ENCODE measurements around the gene ABCF1.
"Not testable (repeated sequence)": the region's sequence is repeated elsewhere in the genome, so short reads cannot be mapped to it uniquely, and the experiment has no call there.

ABCF1 gene

DNA sequence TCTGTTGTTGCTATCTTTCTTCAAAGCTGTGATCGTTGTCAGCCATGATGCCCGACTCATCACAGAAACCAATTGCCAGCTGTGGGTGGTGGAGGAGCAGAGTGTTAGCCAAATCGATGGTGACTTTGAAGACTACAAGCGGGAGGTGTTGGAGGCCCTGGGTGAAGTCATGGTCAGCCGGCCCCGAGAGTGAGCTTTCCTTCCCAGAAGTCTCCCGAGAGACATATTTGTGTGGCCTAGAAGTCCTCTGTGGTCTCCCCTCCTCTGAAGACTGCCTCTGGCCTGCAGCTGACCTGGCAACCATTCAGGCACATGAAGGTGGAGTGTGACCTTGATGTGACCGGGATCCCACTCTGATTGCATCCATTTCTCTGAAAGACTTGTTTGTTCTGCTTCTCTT lies 19.3 kb downstream of the ABCF1 start:
- no peaks in the 10 kb centered on the region for H3K27me3 ChIP-seq (ENCODE audit: control insufficient read depth, insufficient read depth, low read length)
- peaks cover 83% of the 10 kb centered on the region for H3K36me3 ChIP-seq (ENCODE audit: control insufficient read depth, low read depth, low read length)
- no peak overlapping the region for H3K27ac ChIP-seq (ENCODE audit: low read length)
- no peaks in the 10 kb centered on the region for H3K9me3 ChIP-seq (ENCODE audit: control insufficient read depth, low read depth, low read length)
- H3K4me1 ChIP-seq (ENCODE audit: control insufficient read depth, low read depth, low read length), result no peaks in the 10 kb centered on the region
- no peak overlapping the region for H3K4me3 ChIP-seq (ENCODE audit: low read length)
- no peak overlapping the region for H3K9ac ChIP-seq (ENCODE audit: low read length)

DNA sequence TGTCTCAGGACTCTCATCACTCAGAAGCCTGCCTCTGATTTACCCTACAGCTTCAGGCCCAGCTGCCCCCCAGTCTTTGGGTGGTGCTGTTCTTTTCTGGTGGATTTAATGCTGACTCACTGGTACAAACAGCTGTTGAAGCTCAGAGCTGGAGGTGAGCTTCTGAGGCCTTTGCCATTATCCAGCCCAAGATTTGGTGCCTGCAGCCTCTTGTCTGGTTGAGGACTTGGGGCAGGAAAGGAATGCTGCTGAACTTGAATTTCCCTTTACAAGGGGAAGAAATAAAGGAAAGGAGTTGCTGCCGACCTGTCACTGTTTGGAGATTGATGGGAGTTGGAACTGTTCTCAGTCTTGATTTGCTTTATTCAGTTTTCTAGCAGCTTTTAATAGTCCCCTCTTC lies 19.8 kb downstream of the ABCF1 start:
- Histone ChIP-seq H3K9me3 (ENCODE audit: control insufficient read depth, low read depth, low read length) (no peaks in the 10 kb centered on the region), H3K27ac (ENCODE audit: low read length) (no peak overlapping the region), H3K9ac (ENCODE audit: low read length) (no peak overlapping the region), H3K36me3 (ENCODE audit: control insufficient read depth, low read depth, low read length) (peaks cover 78% of the 10 kb centered on the region), H3K4me1 (ENCODE audit: control insufficient read depth, low read depth, low read length) (no peaks in the 10 kb centered on the region), H3K4me3 (ENCODE audit: low read length) (no peak overlapping the region), H3K27me3 (ENCODE audit: control insufficient read depth, insufficient read depth, low read length) (no peaks in the 10 kb centered on the region)

DNA sequence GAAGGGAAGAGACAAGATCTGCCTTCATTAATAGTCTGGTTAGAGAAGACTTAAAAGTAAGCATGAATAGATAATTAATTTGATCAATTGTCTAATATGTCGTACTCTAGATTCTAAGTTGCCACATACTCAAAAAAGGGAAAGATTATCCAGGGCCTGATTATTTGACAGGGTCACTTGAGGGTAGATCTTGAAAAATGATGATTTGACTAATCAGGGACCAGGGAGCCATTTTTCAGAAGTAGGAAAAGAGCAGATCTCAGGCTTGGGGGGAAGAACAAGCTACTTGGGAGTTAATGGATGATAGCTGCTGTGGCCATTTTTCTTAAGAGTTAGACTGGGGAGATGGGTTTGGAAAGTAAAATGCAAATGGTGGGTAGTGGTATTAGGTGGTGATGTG lies 21.0 kb downstream of the ABCF1 start:
- Histone ChIP-seq H3K4me3 (ENCODE audit: low read length) (no peak overlapping the region), H3K9me3 (ENCODE audit: control insufficient read depth, low read depth, low read length) (no peaks in the 10 kb centered on the region), H3K27me3 (ENCODE audit: control insufficient read depth, insufficient read depth, low read length) (no peaks in the 10 kb centered on the region), H3K27ac (ENCODE audit: low read length) (no peak overlapping the region), H3K36me3 (ENCODE audit: control insufficient read depth, low read depth, low read length) (peaks cover 66% of the 10 kb centered on the region), H3K9ac (ENCODE audit: low read length) (no peak overlapping the region), H3K4me1 (ENCODE audit: control insufficient read depth, low read depth, low read length) (no peaks in the 10 kb centered on the region)

DNA sequence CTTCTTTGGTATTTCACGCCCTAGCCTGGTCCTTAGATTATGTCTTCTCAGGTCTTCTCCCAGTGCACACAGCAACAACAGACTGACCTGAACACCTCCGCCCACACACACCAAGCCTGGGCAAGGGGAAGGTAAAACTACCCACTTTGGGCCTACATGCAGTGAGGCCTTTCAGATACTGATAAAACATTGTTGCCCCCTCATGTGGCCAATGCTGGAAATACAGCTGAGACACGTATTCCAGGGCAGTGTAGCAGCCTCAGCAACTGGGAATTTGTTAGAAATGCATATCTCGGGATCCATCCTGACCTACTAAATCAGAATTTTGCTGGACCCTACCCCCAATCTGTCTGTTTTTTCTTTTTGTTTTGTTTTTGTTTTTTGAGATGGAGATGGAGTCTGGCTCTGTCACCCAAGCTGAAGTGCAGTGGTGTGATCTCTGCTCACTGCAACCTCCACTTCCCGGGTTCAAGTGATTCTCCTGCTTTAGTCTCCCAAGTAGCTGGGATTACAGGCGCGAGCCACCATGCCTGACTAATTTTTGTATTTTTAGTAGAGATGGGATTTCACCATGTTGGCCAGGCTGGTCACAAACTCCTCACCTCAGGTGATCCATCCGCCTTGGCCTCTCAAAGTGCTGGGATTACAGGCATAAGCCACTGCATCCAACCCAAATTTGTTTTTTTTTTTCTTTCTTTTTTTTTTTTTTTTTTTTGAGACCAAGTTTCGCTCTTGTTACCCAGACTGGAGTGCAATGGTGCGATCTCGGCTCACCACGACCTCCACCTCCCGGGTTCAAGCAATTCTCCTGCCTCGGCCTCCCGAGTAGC lies 26.3 kb downstream of the ABCF1 start:
- H3K4me1 ChIP-seq (ENCODE audit: control insufficient read depth, low read depth, low read length); H3K9me3 ChIP-seq (ENCODE audit: control insufficient read depth, low read depth, low read length); H3K27ac ChIP-seq (ENCODE audit: low read length); H3K9ac ChIP-seq (ENCODE audit: low read length); H3K4me3 ChIP-seq (ENCODE audit: low read length); H3K27me3 ChIP-seq (ENCODE audit: control insufficient read depth, insufficient read depth, low read length): not testable (repeated sequence)
- H3K36me3 ChIP-seq (ENCODE audit: control insufficient read depth, low read depth, low read length), result peaks cover 43% of the 10 kb centered on the region

DNA sequence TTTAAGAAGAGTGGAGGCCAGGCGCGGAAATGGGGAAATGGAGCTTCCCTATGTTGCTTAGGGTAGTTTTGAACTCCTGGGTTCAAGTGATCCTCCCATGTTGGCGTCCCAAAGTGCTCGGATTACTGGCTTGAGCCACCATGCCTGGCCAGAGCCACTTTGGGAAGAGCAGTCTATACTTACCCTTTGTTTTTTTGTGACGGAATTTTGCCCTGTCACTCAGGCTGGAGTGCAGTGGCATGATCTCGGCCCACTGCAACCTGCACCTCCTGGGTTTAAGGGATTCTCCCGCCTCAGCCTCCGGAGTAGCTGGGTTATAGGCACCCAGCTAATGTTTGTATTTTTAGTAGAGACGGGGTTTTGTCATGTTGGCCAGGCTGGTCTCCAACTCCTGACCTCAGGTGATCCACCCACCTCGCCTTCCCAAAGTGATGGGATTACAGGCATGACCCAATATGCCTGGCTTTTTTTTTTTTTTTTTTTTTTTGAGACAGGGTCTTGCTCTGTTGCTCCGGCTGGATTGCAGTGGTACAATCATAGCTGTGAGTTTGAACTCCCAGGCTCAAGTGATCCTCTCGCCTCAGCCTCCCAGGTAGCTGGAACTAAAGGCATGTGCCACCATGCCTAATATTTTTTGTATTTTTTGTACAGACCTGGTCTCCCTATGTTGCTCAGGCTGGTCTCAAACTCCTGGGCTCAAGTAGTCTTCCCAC lies 27.8 kb downstream of the ABCF1 start:
- no peaks in the 10 kb centered on the region for H3K9me3 ChIP-seq (ENCODE audit: control insufficient read depth, low read depth, low read length)
- H3K9ac ChIP-seq (ENCODE audit: low read length), result no peak overlapping the region
- no peak overlapping the region for H3K4me3 ChIP-seq (ENCODE audit: low read length)
- H3K27me3 ChIP-seq (ENCODE audit: control insufficient read depth, insufficient read depth, low read length), result no peaks in the 10 kb centered on the region
- no peaks in the 10 kb centered on the region for H3K4me1 ChIP-seq (ENCODE audit: control insufficient read depth, low read depth, low read length)
- H3K36me3 ChIP-seq (ENCODE audit: control insufficient read depth, low read depth, low read length), result peaks cover 50% of the 10 kb centered on the region
- H3K27ac ChIP-seq (ENCODE audit: low read length), result no peak overlapping the region

DNA sequence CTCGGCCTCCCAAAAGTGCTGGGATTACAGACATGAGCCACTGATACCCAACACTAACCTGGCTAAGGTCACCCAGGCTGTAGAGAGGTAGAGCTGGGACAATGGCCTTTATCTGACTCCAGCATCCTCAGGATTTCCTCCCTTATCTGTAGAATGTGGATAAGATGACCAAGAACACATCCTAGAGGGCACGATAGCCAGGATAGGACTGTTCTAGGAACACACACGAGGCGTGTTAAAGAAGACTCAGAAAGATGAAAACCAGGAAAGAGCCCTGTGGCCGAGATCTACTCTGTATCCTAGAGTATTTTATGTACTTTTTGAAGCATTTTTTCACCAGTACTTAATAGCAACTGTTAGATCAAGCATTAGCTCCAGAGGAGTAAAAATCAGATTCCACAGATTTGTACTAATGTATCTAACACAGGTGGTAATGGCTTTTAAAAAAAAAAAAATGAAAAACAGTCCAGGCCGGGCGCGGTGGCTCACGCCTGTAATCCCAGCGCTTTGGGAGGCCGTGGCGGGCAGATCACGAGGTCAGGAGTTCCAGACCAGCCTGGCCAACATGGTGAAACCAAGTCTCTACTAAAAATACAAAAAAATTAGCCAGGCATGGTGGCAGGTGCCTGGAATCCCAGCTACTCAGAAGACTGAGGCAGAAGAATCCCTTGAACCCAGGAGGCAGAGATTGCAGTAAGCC lies 28.5 kb downstream of the ABCF1 start:
- Histone ChIP-seq H3K4me1 (ENCODE audit: control insufficient read depth, low read depth, low read length) (no peaks in the 10 kb centered on the region), H3K36me3 (ENCODE audit: control insufficient read depth, low read depth, low read length) (peaks cover 50% of the 10 kb centered on the region), H3K9ac (ENCODE audit: low read length) (no peak overlapping the region), H3K9me3 (ENCODE audit: control insufficient read depth, low read depth, low read length) (no peaks in the 10 kb centered on the region), H3K4me3 (ENCODE audit: low read length) (no peak overlapping the region), H3K27ac (ENCODE audit: low read length) (no peak overlapping the region), H3K27me3 (ENCODE audit: control insufficient read depth, insufficient read depth, low read length) (no peaks in the 10 kb centered on the region)

DNA sequence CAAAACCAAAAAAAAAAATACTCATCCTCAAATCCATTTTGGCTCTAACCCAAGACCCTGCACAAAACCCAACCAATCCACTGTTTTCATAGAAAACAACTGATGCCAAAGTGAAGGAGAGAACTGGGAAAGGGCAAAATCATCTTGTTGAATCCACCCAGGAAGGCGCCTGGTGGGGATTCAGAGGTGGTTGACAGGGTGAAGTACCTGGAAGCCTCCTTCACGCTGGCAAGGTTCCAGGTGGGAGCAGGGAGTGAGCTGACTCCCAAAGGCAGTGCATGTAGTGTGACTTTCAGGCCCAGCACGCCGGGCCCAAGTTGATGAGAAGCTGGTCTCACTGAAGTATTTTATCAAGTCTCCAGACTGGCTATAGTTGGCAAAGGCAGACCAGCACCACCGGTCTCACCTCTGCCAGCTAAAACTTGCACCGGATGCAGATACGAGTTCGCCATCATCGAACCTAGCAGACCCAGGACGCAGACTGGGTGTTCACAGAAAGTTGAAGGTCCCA lies 29.3 kb downstream of the ABCF1 start:
- no peaks in the 10 kb centered on the region for H3K27me3 ChIP-seq (ENCODE audit: control insufficient read depth, insufficient read depth, low read length)
- no peak overlapping the region for H3K4me3 ChIP-seq (ENCODE audit: low read length)
- H3K36me3 ChIP-seq (ENCODE audit: control insufficient read depth, low read depth, low read length), result peaks cover 53% of the 10 kb centered on the region
- H3K9ac ChIP-seq (ENCODE audit: low read length), result no peak overlapping the region
- H3K4me1 ChIP-seq (ENCODE audit: control insufficient read depth, low read depth, low read length), result no peaks in the 10 kb centered on the region
- no peak overlapping the region for H3K27ac ChIP-seq (ENCODE audit: low read length)
- no peaks in the 10 kb centered on the region for H3K9me3 ChIP-seq (ENCODE audit: control insufficient read depth, low read depth, low read length)

DNA sequence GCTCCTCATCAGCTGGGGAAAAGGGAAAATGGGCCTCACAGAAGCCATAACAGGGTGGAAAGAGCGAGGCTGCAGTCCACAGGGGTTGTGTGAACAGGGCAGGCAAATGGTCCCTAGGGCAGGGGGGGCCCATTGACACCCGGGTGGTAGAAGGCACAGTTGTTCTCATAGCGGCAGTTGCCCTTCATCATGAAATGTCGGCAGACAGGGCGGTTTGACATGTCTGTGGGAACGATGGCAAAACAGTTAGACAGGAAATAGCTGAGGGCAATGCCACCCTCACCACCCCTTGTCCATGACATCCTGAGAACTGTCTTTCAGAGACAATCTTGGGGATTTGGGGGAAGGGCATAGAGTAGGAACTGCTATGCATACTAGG lies 30.2 kb downstream of the ABCF1 start:
- no peaks in the 10 kb centered on the region for H3K4me1 ChIP-seq (ENCODE audit: control insufficient read depth, low read depth, low read length)
- no peak overlapping the region for H3K27ac ChIP-seq (ENCODE audit: low read length)
- H3K9me3 ChIP-seq (ENCODE audit: control insufficient read depth, low read depth, low read length), result no peaks in the 10 kb centered on the region
- H3K9ac ChIP-seq (ENCODE audit: low read length), result no peak overlapping the region
- no peak overlapping the region for H3K4me3 ChIP-seq (ENCODE audit: low read length)
- no peaks in the 10 kb centered on the region for H3K27me3 ChIP-seq (ENCODE audit: control insufficient read depth, insufficient read depth, low read length)
- peaks cover 60% of the 10 kb centered on the region for H3K36me3 ChIP-seq (ENCODE audit: control insufficient read depth, low read depth, low read length)

DNA sequence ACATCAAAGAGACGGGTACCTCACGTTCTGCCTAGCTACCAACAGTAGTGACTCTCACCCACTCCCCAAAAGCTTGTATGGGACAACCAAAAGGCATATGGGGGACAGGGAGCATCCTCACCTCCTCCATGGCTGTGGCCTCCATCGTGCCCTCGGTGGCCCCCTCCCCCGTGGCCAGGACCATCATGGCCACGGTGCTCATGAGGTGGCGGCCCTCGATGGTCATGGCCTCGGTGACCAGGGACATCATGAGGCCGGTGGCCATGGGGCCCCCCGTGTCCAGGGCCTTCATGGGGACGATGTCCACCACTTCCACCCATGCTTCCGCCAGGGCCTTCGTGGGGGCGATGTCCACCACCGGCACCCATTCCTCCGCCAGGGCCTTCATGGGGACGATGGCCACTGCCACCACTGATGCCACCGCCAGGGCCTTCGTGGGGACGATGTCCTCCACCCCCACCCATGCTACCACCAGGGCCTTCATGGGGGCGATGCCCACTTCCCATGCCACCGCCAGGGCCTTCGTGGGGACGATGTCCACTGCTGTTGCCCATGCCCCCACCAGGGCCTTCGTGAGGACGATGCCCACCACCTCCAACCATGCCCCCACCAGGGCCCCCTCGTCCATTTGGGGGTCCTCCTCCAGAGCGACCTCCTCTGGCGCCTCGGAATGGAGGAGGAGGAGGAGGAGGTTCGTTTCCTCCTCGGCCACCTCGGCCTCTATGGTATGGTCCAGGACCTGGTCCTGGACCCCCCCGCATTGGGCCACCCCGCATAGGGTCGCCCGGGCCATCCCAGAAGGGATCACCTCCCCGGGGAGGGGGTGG lies 30.8 kb downstream of the ABCF1 start:
- Histone ChIP-seq H3K4me1 (ENCODE audit: control insufficient read depth, low read depth, low read length) (no peaks in the 10 kb centered on the region), H3K36me3 (ENCODE audit: control insufficient read depth, low read depth, low read length) (peaks cover 66% of the 10 kb centered on the region), H3K4me3 (ENCODE audit: low read length) (no peak overlapping the region), H3K9me3 (ENCODE audit: control insufficient read depth, low read depth, low read length) (no peaks in the 10 kb centered on the region), H3K27ac (ENCODE audit: low read length) (no peak overlapping the region), H3K27me3 (ENCODE audit: control insufficient read depth, insufficient read depth, low read length) (no peaks in the 10 kb centered on the region), H3K9ac (ENCODE audit: low read length) (no peak overlapping the region)

DNA sequence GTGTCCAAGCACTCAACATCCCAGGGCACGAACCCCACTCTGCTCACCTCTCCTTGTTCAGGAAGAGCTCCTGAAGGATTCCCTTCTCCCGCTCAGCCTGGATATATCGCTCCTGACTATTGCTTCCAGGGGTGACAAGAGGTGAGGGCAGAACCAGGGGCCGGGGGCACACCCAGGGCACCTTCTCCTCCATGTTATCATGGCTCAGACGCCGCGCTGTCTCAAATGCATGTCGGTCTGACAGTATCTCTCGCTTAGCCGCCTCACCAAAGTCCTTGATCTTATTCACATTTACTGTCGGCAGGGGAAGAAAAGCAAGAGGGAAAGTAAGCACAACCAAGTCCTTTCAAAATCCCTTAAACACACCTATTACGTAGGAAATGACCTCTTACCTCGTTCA lies 32.7 kb downstream of the ABCF1 start:
- no peaks in the 10 kb centered on the region for H3K9me3 ChIP-seq (ENCODE audit: control insufficient read depth, low read depth, low read length)
- no peaks in the 10 kb centered on the region for H3K27me3 ChIP-seq (ENCODE audit: control insufficient read depth, insufficient read depth, low read length)
- H3K9ac ChIP-seq (ENCODE audit: low read length), result no peak overlapping the region
- H3K4me1 ChIP-seq (ENCODE audit: control insufficient read depth, low read depth, low read length), result no peaks in the 10 kb centered on the region
- H3K27ac ChIP-seq (ENCODE audit: low read length), result no peak overlapping the region
- no peak overlapping the region for H3K4me3 ChIP-seq (ENCODE audit: low read length)
- H3K36me3 ChIP-seq (ENCODE audit: control insufficient read depth, low read depth, low read length), result peaks cover 85% of the 10 kb centered on the region

DNA sequence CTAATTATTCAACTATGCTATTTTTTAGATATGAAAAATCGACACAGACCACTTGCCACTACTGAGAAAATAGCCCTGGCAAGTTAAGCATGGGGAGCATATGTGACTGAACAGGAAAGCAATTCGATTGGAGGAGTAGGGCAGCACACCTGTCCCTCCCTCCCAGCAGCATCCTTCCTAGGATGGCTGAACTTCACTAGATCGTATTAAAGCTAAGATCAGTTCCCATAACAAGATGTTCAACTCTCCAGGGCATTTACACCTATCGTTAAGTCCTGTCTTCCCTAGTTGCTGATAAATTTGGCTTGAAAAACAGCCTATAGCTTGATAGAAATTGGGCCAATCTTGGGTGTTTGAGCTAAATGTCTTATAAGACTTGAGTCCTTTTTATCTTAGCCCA lies 38.8 kb downstream of the ABCF1 start:
- peaks cover 10% of the 10 kb centered on the region for H3K4me1 ChIP-seq (ENCODE audit: control insufficient read depth, low read depth, low read length)
- no peak overlapping the region for H3K27ac ChIP-seq (ENCODE audit: low read length)
- H3K36me3 ChIP-seq (ENCODE audit: control insufficient read depth, low read depth, low read length), result peaks cover 54% of the 10 kb centered on the region
- no peaks in the 10 kb centered on the region for H3K9me3 ChIP-seq (ENCODE audit: control insufficient read depth, low read depth, low read length)
- H3K4me3 ChIP-seq (ENCODE audit: low read length), result no peak overlapping the region
- H3K27me3 ChIP-seq (ENCODE audit: control insufficient read depth, insufficient read depth, low read length), result no peaks in the 10 kb centered on the region
- H3K9ac ChIP-seq (ENCODE audit: low read length), result no peak overlapping the region
